ENCODE results near the gene DPYD.

Gene DPYD

GRCh38 chr1:97073169-97073568, 847.7 kb downstream of the DPYD start:
- Histone ChIP-seq H3K79me2 (ENCODE audit: insufficient read depth, low read length) (no peaks in the 10 kb centered on the region), H3K36me3 (ENCODE audit: insufficient read depth, low read length) (no peaks in the 10 kb centered on the region)
- TF ChIP-seq EZH2phosphoT487 (IDR thresholded peaks at IDR 0.05; ENCODE audit: borderline replicate concordance) (no peak), CTCF (conservative IDR thresholded peaks at IDR 0.05; ENCODE audit: low read length) (no peak)

DNA sequence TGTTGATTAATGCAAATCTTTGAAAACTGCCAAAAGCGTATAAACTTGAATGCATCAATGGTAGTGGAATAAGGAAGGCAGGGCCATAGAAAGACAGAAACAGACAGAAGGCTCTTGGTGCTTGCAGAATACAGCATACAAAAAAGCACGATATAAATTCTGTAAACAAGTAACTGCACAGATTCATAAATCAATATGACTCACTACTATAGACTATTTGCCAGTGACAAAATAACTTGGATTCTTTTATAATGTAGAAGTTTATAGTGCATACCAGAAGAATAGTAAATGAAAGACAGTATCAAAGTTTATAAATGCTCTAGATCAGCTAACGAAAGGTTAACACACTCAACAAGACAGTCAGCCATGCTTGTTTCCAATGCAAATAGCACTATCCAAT, 849.7 kb downstream of the DPYD start:
- Histone ChIP-seq H3K9me2 (replicated peaks; ENCODE audit: low read depth, low read length) (0 out of 2 replicates have a peak, but pooled peaks cover 3% of the 10 kb centered on the region), H3K4me3 (ENCODE audit: low read length, poor library complexity, severe bottlenecking) (no peak overlapping the region), H3K9me3 (ENCODE audit: insufficient read depth, low read depth, low read length) (no peaks in the 10 kb centered on the region), H3K4me2 (ENCODE audit: low read depth, low read length, poor library complexity, severe bottlenecking) (no peak overlapping the region), H3K9ac (ENCODE audit: low read depth, low read length, poor library complexity, severe bottlenecking) (no peak overlapping the region), H3F3A (ENCODE audit: low read depth) (no peaks in the 10 kb centered on the region), H3K27me3 (ENCODE audit: insufficient read depth, low read length, poor library complexity, severe bottlenecking) (no peaks in the 10 kb centered on the region), H3K4me1 (ENCODE audit: insufficient read depth, low read length, poor library complexity, severe bottlenecking) (no peaks in the 10 kb centered on the region), H3K36me3 (ENCODE audit: insufficient read depth, low read length) (no peaks in the 10 kb centered on the region), H4K20me1 (ENCODE audit: insufficient read depth, low read length, poor library complexity, severe bottlenecking) (no peaks in the 10 kb centered on the region), H2AFZ (ENCODE audit: low read length) (no peak overlapping the region), H3K79me2 (ENCODE audit: insufficient read depth, low read length) (no peaks in the 10 kb centered on the region)
- TF ChIP-seq EZH2phosphoT487 (IDR thresholded peaks at IDR 0.05; ENCODE audit: borderline replicate concordance) (no peak), CTCF (conservative IDR thresholded peaks at IDR 0.05; ENCODE audit: low read length) (no peak)

More at GRCh38 chr1:97073169-97073568, 847.7 kb downstream of the DPYD start:
- H3K4me2 ChIP-seq (ENCODE audit: low read depth, low read length, poor library complexity, severe bottlenecking): no peak overlapping the region
- no peak overlapping the region for H3K9ac ChIP-seq (ENCODE audit: low read depth, low read length, poor library complexity, severe bottlenecking)
- no peaks in the 10 kb centered on the region for H3K4me1 ChIP-seq (ENCODE audit: insufficient read depth, low read length, poor library complexity, severe bottlenecking)
- 0 out of 2 replicates have a peak, but pooled peaks cover 3% of the 10 kb centered on the region for H3K9me2 ChIP-seq (replicated peaks; ENCODE audit: low read depth, low read length)
- H4K20me1 ChIP-seq (ENCODE audit: insufficient read depth, low read length, poor library complexity, severe bottlenecking): no peaks in the 10 kb centered on the region
- H2AFZ ChIP-seq (ENCODE audit: low read length): no peak overlapping the region
- no peaks in the 10 kb centered on the region for H3F3A ChIP-seq (ENCODE audit: low read depth)
- no peaks in the 10 kb centered on the region for H3K27me3 ChIP-seq (ENCODE audit: insufficient read depth, low read length, poor library complexity, severe bottlenecking)
- H3K4me3 ChIP-seq (ENCODE audit: low read length, poor library complexity, severe bottlenecking): no peak overlapping the region
- no peaks in the 10 kb centered on the region for H3K9me3 ChIP-seq (ENCODE audit: insufficient read depth, low read depth, low read length)

DNA sequence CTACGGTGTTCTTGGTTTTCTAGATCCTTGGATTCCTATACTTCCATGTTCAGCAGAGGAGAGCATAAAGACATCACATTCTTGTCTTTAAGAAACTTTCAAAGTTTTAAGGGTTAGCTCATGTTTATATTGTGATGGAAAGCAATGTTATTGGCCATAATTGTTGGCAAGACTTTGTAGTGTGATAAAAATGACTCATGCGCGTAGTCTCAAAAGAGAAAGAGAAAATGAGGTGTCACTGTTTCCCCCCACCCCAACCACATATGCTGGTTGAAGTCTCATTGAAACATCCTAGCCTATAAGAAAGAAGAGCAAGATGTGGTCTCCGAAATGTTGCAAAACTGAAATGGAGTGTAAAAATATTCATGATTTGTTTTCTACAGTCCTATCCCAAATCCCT, 850.5 kb downstream of the DPYD start:
- Histone ChIP-seq H4K20me1 (ENCODE audit: insufficient read depth, low read length, poor library complexity, severe bottlenecking) (no peaks in the 10 kb centered on the region), H3F3A (ENCODE audit: low read depth) (no peaks in the 10 kb centered on the region), H3K9me2 (replicated peaks; ENCODE audit: low read depth, low read length) (0 out of 2 replicates have a peak, but pooled peaks cover 3% of the 10 kb centered on the region), H3K36me3 (ENCODE audit: insufficient read depth, low read length) (no peaks in the 10 kb centered on the region), H3K4me3 (ENCODE audit: low read length, poor library complexity, severe bottlenecking) (no peak overlapping the region), H3K4me2 (ENCODE audit: low read depth, low read length, poor library complexity, severe bottlenecking) (no peak overlapping the region), H2AFZ (ENCODE audit: low read length) (no peak overlapping the region), H3K4me1 (ENCODE audit: insufficient read depth, low read length, poor library complexity, severe bottlenecking) (no peaks in the 10 kb centered on the region), H3K79me2 (ENCODE audit: insufficient read depth, low read length) (no peaks in the 10 kb centered on the region), H3K9me3 (ENCODE audit: insufficient read depth, low read depth, low read length) (no peaks in the 10 kb centered on the region), H3K27me3 (ENCODE audit: insufficient read depth, low read length, poor library complexity, severe bottlenecking) (no peaks in the 10 kb centered on the region), H3K9ac (ENCODE audit: low read depth, low read length, poor library complexity, severe bottlenecking) (no peak overlapping the region)
- no peak for TF ChIP-seq EZH2phosphoT487 (IDR thresholded peaks at IDR 0.05; ENCODE audit: borderline replicate concordance)
- no peak for TF ChIP-seq CTCF (conservative IDR thresholded peaks at IDR 0.05; ENCODE audit: low read length)

Data from Loucy (cell line).